GM12872 (cell line): Measurements from ENCODE around the gene OSBPL6.

Source experiments
- TF ChIP-seq, protein P1 (sequence below): IDR thresholded peaks from 3 replicates; pipeline ENCODE4 v1.5.1; 2011; ENCODE audit warnings: low read depth, mild to moderate bottlenecking, low read length, moderate library complexity; ENCODE audit not compliant: insufficient read depth

Gene OSBPL6

DNA sequence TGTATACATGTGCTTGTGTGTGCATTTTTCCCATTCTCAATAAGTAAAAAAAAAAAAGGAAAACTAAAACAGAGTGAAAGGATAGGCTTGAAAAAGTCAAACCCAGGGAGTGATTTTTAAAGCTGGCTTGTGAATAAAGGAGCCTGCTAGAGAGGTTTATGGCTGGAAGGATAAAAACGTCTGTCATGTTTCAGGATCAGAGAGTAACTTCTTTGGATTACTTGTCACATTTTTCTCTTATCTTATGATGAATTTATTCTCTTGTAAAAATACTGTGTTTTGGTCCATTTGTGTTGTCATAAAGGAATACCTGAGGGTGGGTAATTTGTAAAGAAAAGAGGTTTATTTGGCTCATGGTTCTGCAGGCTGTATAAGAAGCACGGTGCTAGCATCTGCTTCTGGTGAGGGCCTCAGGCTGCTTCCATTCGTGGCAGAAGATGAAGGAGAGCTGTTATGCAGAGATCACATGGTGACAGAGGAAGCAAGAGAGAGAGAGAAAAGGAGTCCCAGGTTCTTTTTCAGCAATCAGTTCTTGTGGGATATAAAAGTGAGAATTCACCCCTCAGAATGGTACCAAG, 89.1 kb downstream of the OSBPL6 start:
- TF ChIP-seq, protein P1, sequence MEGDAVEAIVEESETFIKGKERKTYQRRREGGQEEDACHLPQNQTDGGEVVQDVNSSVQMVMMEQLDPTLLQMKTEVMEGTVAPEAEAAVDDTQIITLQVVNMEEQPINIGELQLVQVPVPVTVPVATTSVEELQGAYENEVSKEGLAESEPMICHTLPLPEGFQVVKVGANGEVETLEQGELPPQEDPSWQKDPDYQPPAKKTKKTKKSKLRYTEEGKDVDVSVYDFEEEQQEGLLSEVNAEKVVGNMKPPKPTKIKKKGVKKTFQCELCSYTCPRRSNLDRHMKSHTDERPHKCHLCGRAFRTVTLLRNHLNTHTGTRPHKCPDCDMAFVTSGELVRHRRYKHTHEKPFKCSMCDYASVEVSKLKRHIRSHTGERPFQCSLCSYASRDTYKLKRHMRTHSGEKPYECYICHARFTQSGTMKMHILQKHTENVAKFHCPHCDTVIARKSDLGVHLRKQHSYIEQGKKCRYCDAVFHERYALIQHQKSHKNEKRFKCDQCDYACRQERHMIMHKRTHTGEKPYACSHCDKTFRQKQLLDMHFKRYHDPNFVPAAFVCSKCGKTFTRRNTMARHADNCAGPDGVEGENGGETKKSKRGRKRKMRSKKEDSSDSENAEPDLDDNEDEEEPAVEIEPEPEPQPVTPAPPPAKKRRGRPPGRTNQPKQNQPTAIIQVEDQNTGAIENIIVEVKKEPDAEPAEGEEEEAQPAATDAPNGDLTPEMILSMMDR = no peak

DNA sequence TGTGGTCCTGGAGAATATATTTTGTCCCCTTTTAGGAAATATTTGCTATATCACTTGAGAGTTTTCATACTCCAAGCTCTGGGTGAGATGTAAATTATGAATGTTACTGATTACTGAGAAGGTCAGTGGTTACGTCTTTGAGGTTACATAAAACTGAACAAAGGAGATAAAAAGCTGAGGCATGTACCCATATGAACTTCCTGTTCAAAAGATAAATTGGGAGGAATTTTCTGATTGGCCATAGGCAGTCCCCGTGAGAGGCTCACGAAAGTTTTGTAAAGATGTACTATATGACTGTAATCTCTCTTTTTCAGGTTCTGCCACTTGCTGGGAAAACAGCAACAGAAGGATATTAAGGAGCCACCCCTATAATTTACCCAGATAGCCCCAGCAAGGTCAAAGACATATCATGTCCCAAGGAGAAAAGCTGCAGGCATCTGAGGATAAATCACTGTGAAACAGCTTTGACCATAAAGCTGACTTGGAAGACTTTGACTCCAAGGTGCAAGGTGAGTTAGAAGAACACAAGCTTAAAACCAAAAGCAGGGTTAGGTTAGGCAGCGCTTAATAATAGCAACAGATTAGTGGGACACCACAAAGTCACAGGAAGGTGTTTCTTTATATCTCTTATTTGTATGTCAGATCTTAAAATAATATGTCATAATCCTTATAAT, 90.4 kb downstream of the OSBPL6 start:
- TF ChIP-seq, protein P1 = no peak

DNA sequence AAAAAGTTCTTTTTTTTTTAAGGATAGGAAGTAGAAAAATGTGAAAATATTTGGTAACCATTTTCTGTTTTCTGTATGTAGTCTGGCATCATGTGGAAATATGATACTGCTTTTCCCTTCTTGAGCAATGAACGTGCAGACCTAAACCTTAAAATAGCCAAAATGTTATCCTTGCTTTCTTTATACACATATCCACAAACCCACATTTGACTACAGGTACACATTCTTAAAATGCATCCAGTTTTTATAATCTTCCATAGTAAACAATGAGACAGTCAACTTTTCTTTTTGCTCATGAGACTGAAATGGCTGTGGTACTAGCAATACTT, 90.9 kb downstream of the OSBPL6 start:
- TF ChIP-seq, protein P1 = no peak

DNA sequence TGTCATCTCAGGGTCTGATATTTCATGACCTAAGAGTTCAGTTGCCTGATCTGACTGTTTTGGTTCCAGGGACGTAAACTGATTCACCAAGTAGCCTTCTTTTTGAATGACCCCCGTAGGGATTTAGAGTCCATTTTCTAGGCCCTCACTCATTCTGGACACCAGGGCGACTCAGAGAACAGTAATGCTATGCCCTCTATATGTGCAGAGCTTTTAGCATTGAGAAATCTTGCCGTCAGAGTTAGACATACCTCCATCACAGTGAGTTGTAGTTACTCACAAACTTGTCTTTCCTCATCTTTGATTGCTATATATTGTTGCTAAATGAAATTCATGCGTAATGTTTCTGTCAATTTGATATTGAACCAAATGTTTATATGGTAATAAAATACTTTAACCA, 92.3 kb downstream of the OSBPL6 start:
- TF ChIP-seq, protein P1 = no peak

DNA sequence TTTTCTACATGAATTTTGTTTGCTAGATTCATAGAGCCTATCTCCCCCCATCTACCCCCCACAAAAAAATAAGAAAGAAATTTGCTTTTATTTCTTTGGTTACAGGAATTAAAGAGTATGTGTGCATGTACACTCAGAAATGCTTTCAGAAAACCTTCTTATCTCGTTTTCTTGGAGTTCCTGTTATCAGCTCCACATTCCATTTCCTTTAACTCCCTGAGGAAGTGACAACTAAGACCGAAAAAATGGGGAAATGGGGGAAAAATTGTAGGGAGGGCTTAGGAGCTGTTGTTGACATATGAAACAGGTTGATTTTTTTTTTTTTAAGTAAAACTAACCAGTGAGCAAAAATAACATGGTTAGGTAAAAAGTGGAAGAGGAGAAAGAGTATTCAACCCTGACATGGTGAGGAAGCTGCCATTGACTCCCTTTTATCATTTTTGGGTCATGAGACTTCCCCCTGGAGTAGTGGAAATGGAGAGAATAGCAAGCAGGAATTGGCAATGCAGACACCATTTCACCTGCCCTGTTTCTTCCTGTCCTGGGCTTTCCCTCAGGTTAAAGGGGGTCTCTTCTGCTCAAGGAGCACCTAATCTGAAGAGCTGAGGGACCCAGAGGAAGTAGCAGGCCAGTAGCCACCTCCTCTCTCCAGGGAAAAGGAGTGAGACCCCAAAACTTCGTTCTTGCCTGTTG, 93.5 kb downstream of the OSBPL6 start:
- TF ChIP-seq, protein P1 = no peak

DNA sequence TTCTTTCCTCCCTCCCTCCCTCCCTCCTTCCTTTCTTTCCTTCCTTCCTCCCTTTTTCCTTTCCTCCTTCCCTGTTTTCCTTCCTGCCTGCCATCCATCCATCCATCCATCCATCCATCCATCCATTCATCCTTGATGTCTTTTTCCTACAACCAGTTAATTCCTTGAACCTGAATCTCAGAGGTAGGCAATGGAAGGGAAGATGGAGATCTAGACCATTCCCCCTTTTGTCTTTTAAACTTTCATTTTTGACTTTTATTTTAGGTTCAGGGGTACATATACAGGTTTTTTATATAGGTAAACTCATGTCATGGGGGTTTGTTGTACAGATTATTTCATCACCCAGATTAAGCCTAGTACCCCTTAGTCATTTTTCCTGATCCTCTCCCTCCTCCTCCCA, 97.4 kb downstream of the OSBPL6 start:
- TF ChIP-seq, protein P1 = no peak

DNA sequence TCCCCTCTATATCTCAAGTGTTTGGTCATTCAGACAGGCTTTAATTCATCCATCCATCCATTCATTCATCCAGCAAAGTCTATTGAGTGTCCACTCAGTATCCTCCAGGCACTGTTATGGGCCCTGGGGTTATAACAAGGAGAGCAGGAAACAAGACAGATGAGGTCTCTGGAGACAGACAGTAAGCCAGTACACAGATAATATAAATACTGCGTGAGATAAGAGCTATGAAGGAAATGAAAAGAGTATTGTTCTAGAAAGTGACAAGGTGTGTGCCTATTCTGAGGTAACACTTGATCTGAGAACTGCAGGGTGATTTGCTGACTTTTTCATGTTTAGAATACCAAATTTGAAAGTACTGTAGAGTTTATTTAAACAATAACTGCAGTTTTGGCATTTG, 98.3 kb downstream of the OSBPL6 start:
- TF ChIP-seq, protein P1 = no peak
